Body of pancreas (tissue), 4 donors: ENCODE measurements around the gene SLC6A7.

Source experiments
- CTCF ChIP-seq, 7 experiments: fragments of 450-650 bp in 4 of 7; fragments of 200-600 bp in 3 of 7; sonication (generic) in 3 of 7; IDR thresholded peaks; one replicate each; pipeline ENCODE4 v1.5.1; 2016 to 2019; ENCODE audit warnings: antibody characterized with exemption in 7 of 7
- POLR2A ChIP-seq, 3 donors: fragments of 450-650 bp; IDR thresholded peaks; one replicate each; pipeline ENCODE4 v1.6.1; 2016; ENCODE audit warnings: antibody characterized with exemption in 3 of 3, mild to moderate bottlenecking in 2 of 3

- TF ChIP-seq POLR2A (IDR thresholded peaks at IDR 0.05) (no peak), CTCF (IDR thresholded peaks at IDR 0.05) (peak; percentile 76 to 92 (median 87))
Observed at GRCh38 chr5:150217873-150218692, 28.2 kb downstream of the SLC6A7 start.
